B cell (primary cell): ENCODE results near the gene RAD51D. TPM values are rescaled to one million over a fixed set of nuclear protein-coding genes. Genes with fewer than 3 reads are reported as not detected.

ENCODE experiments used
- ATAC-seq: fragments of 200-7000 bp; cut with Tn5 transposase; one replicate; pipeline ENCODE4 v1.10.0; 2021; ENCODE audit warnings: low read depth, mild to moderate bottlenecking, moderate number of reproducible peaks, moderate library complexity
- CTCF ChIA-PET: fragments of 350-600 bp; sonication (Branson Sonifier 250); formaldehyde crosslinking; loops from one replicate; lab custom pipeline; 2021; ENCODE audit warnings: antibody characterized with exemption, inconsistent platforms; lab: Charles Lee
- POLR2A ChIA-PET: fragments of 350-600 bp; sonication (Branson Sonifier 250); formaldehyde crosslinking; loops from one replicate; lab custom pipeline; 2021; ENCODE audit warnings: antibody characterized with exemption; lab: Charles Lee
- DNase-seq: peaks from one replicate; pipeline ENCODE4 v3.0.0; 2013
- H2AFZ ChIP-seq: 2 replicates; pipeline ENCODE4 v1.6.1; 2012; ENCODE audit warnings: mild to moderate bottlenecking, low read depth, low read length; ENCODE audit not compliant: insufficient read depth, poor library complexity, severe bottlenecking
- H3K27ac ChIP-seq, 2 donors: 1 replicate in 1 of 2; 2 replicates in 1 of 2; pipeline ENCODE4 v1.5.1; 2012 to 2013; ENCODE audit warnings: low read length in 2 of 2, mild to moderate bottlenecking in 2 of 2, moderate library complexity in 1 of 2
- H3K27me3 ChIP-seq, 4 experiments: fragments of 200-600 bp in 1 of 4; sonication (generic) in 1 of 4; replicated peaks in 1 of 4; 1 replicate in 2 of 4; 2 replicates in 2 of 4; pipeline versions ENCODE4 v1.6.1 to v1.7.0; 2013 to 2016; ENCODE audit warnings: low read length in 3 of 4, mild to moderate bottlenecking in 2 of 4, mixed read lengths in 1 of 4, moderate library complexity in 1 of 4; ENCODE audit not compliant: insufficient read depth in 4 of 4, control insufficient read depth in 3 of 4; ENCODE audit errors: control extremely low read depth in 1 of 4
- H3K36me3 ChIP-seq, 2 experiments: replicated peaks in 1 of 2; 1 replicate in 1 of 2; 2 replicates in 1 of 2; pipeline versions ENCODE4 v1.6.1 to v1.7.1; 2013; ENCODE audit warnings: low read length in 1 of 2; ENCODE audit not compliant: insufficient read depth in 2 of 2, control insufficient read depth in 1 of 2; ENCODE audit errors: control extremely low read depth in 1 of 2, extremely low read depth in 1 of 2
- H3K4me1 ChIP-seq, 2 donors: fragments of 200-600 bp in 1 of 2; sonication (generic) in 1 of 2; 1 replicate in 1 of 2; 2 replicates in 1 of 2; pipeline versions ENCODE4 v1.5.1 to v1.6.1; 2013 to 2017; ENCODE audit warnings: low read length in 2 of 2; ENCODE audit not compliant: control insufficient read depth in 2 of 2, insufficient read depth in 2 of 2
- H3K4me2 ChIP-seq: replicated peaks from 2 replicates; pipeline ENCODE3; 2012; ENCODE audit warnings: mild to moderate bottlenecking, low read depth, low read length; ENCODE audit not compliant: poor library complexity, severe bottlenecking
- H3K4me3 ChIP-seq, 5 experiments: fragments of 200-600 bp in 1 of 5; sonication (generic) in 1 of 5; 1 replicate in 3 of 5; 2 replicates in 2 of 5; pipeline versions ENCODE4 v1.5.1 to v1.7.0; 2011 to 2016; ENCODE audit warnings: low read length in 4 of 5, mild to moderate bottlenecking in 4 of 5, low read depth in 2 of 5, control low read depth in 1 of 5, moderate library complexity in 1 of 5; ENCODE audit not compliant: insufficient read depth in 1 of 5; ENCODE audit errors: control extremely low read depth in 1 of 5, extremely low read depth in 1 of 5
- H3K79me2 ChIP-seq: fragments of 200-600 bp; sonication (generic); one replicate; pipeline ENCODE4 v1.6.0; 2016; ENCODE audit warnings: low read length; ENCODE audit not compliant: control insufficient read depth, insufficient read depth
- H3K9ac ChIP-seq: fragments of 200-600 bp; sonication (generic); 2 replicates; pipeline ENCODE4 v1.6.1; 2017; ENCODE audit warnings: mild to moderate bottlenecking, low read length, moderate library complexity
- H3K9me3 ChIP-seq, 3 donors: one replicate each; pipeline versions ENCODE4 v1.6.1 to v1.7.1; 2013; ENCODE audit warnings: low read length in 2 of 3; ENCODE audit not compliant: control insufficient read depth in 2 of 3, insufficient read depth in 1 of 3; ENCODE audit errors: control extremely low read depth in 1 of 3
- H4K20me1 ChIP-seq: 2 replicates; pipeline ENCODE4 v1.6.0; 2012; ENCODE audit warnings: mild to moderate bottlenecking, low read length; ENCODE audit not compliant: insufficient read depth, control insufficient read depth, poor library complexity, severe bottlenecking
- H3K27ac Mint-ChIP-seq: one replicate; pipeline ENCODE4 v1.8.0; 2021; ENCODE audit warnings: mixed read lengths
- H3K27me3 Mint-ChIP-seq: one replicate; pipeline ENCODE4 v1.8.0; 2021; ENCODE audit warnings: mixed read lengths
- H3K4me1 Mint-ChIP-seq: one replicate; pipeline ENCODE4 v1.8.0; 2021; ENCODE audit warnings: mixed read lengths
- H3K4me3 Mint-ChIP-seq: one replicate; pipeline ENCODE4 v1.8.0; 2021; ENCODE audit warnings: mixed read lengths
- H3K9me3 Mint-ChIP-seq: one replicate; pipeline ENCODE4 v1.8.0; 2022; ENCODE audit warnings: mixed read lengths; ENCODE audit not compliant: insufficient read depth
- CTCF ChIP-seq: fragments of 200-600 bp; IDR thresholded peaks from one replicate; pipeline ENCODE4 v1.8.0; 2022; ENCODE audit warnings: antibody characterized with exemption, mild to moderate bottlenecking
- EZH2 ChIP-seq: IDR thresholded peaks from 2 replicates; pipeline ENCODE4 v1.6.1; 2012; ENCODE audit warnings: borderline replicate concordance, low read depth, mild to moderate bottlenecking, moderate library complexity, low read length; ENCODE audit not compliant: insufficient read depth, poor library complexity, severe bottlenecking
- WGBS: methylation state at CpG from one replicate; pipeline ENCODE4 v1.1.5; 2013; ENCODE audit warnings: missing lambda C conversion rate; ENCODE audit not compliant: insufficient coverage; 5-methylcytosine and 5-hydroxymethylcytosine counted together
- intact Hi-C: fragments of 100-400 bp; cut with micrococcal nuclease; formaldehyde crosslinking; loops from one replicate; pipeline ENCODE4 v1.10.0; 2022
- polyA plus RNA-seq: library from polyadenylated mRNA; depleted of rRNA; stranded (reverse); fragments of >200 nt; gene quantifications from 2 replicates; pipeline ENCODE4 v1.2.3, GENCODE V29; 2012
- total RNA-seq, 2 donors: library from RNA; stranded (reverse); fragments of 120-200 nt in 1 of 2; gene quantifications; 1 replicate in 1 of 2; 2 replicates in 1 of 2; pipeline versions ENCODE4 v1.2.3 to v1.2.4, GENCODE V29; 2013 to 2022

The RAD51D gene
- total and polyA plus RNA-seq, 2 donors (not counting 1 experiment from before 2014, with no cell fraction given), result 12.8 to 29.4 TPM

GRCh38 chr17:35104844-35105450 lies 14.7 kb downstream of the RAD51D start:
- Histone ChIP-seq H3K4me3 (no peak overlapping the region), H3K9ac (no peak overlapping the region), H3K27ac (no peak overlapping the region), H2AFZ (no peak overlapping the region), H3K4me2 (no peak overlapping the region), H3K27me3 (no peaks in the 10 kb centered on the region), H4K20me1 (no peaks in the 10 kb centered on the region), H3K9me3 (peaks cover 0 to 3% (median 0%) of the 10 kb centered on the region in 3 donors), H3K4me1 (no peaks in the 10 kb centered on the region), H3K79me2 (no peaks in the 10 kb centered on the region), H3K36me3 (peaks cover 8 to 39% of the 10 kb centered on the region in 2 experiments)
- Mint-ChIP-seq H3K27me3 (no peaks in the 10 kb centered on the region), H3K9me3 (no peaks in the 10 kb centered on the region), H3K4me3 (no peak overlapping the region), H3K27ac (no peak overlapping the region), H3K4me1 (no peaks in the 10 kb centered on the region)
- POLR2A ChIA-PET, result no interaction called here
- DNase-seq (no peak), ATAC-seq (no peak)
- TF ChIP-seq EZH2, result no peak
- no peak for TF ChIP-seq CTCF
- no CpG with 5 or more reads among the region's 5 CpGs for WGBS
- intact Hi-C loops, result no loop called here
- CTCF ChIA-PET, result interaction anchor here (1.7 kb wide), 1 partner anchor 15 kb away, joined by 5 read pairs; no protein-coding TSS in a partner anchor

DNA sequence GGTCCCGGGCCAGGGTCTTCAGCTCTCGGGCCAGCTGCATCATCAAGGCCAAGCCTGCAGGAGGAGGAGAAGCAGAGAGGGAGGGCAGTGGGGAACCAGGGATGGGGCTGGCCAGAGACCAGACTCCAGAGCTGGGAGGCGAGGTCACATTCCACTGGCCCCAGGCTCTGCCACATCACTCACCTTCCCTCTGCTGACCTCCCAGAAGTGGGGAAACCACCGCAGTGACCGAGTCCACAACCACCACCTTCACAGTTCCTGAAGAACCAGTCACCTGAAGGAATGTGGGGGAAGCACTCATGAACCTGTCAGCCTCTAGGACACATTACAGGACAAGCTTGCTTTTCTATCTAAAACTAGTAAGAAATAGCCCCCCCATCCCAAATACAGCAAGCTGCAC lies 16.4 kb downstream of the RAD51D start:
- POLR2A ChIA-PET, result interaction anchor here (0.6 kb wide), 1 partner anchor 40 kb away, joined by 5 read pairs; no protein-coding TSS in a partner anchor
- no peak overlapping the region for H3K4me2 ChIP-seq
- H4K20me1 ChIP-seq, result no peaks in the 10 kb centered on the region
- DNase-seq (no peak), ATAC-seq (no peak)
- no peak overlapping the region for H3K27ac ChIP-seq
- H3K27ac Mint-ChIP-seq, result no peak overlapping the region
- no peaks in the 10 kb centered on the region for H3K9me3 Mint-ChIP-seq
- H3K79me2 ChIP-seq, result no peaks in the 10 kb centered on the region
- H3K4me3 ChIP-seq, result no peak overlapping the region
- no peaks in the 10 kb centered on the region for H3K27me3 Mint-ChIP-seq
- H2AFZ ChIP-seq, result no peak overlapping the region
- H3K4me3 Mint-ChIP-seq, result no peak overlapping the region
- WGBS, result 100% methylated on average over 3 of the region's 5 CpGs
- H3K27me3 ChIP-seq, result no peaks in the 10 kb centered on the region
- no peaks in the 10 kb centered on the region for H3K4me1 Mint-ChIP-seq
- TF ChIP-seq EZH2 (no peak), CTCF (no peak)
- no peaks in the 10 kb centered on the region for H3K4me1 ChIP-seq
- H3K36me3 ChIP-seq, result peaks cover 8 to 45% of the 10 kb centered on the region in 2 experiments
- intact Hi-C loops, result no loop called here
- peaks cover 0 to 3% (median 0%) of the 10 kb centered on the region in 3 donors for H3K9me3 ChIP-seq
- CTCF ChIA-PET, result interaction anchor here (0.6 to 1.4 kb wide), 3 partner anchors 14 to 409 kb away, joined by 3 to 4 read pairs (median 3); partner anchors contain the start of gene RAD51D
- no peak overlapping the region for H3K9ac ChIP-seq
